Neutrophil (primary cell): ENCODE measurements around the gene PDE8A.

Experiments used
- H3K27ac ChIP-seq: fragments of 200-600 bp; sonication (generic); 2 replicates; pipeline ENCODE4 v1.5.1; 2016; ENCODE audit warnings: mild to moderate bottlenecking, moderate library complexity
- H3K27me3 ChIP-seq: fragments of 200-600 bp; sonication (generic); 2 replicates; pipeline ENCODE4 v1.6.0; 2016; ENCODE audit warnings: mild to moderate bottlenecking
- H3K36me3 ChIP-seq: fragments of 200-600 bp; sonication (generic); 2 replicates; pipeline ENCODE4 v1.5.1; 2017
- H3K4me1 ChIP-seq, 2 experiments: fragments of 200-600 bp in 1 of 2; sonication (generic) in 1 of 2; 1 replicate in 1 of 2; 2 replicates in 1 of 2; pipeline versions ENCODE4 v1.5.1 to v1.6.1; 2013 to 2016; ENCODE audit warnings: low read depth in 1 of 2, low read length in 1 of 2, mild to moderate bottlenecking in 1 of 2, moderate library complexity in 1 of 2; ENCODE audit not compliant: control insufficient read depth in 1 of 2, insufficient read depth in 1 of 2
- H3K4me3 ChIP-seq, 2 experiments: fragments of 200-600 bp in 1 of 2; sonication (generic) in 1 of 2; 1 replicate in 1 of 2; 2 replicates in 1 of 2; pipeline ENCODE4 v1.5.1; 2013 to 2016; ENCODE audit warnings: low read depth in 1 of 2, low read length in 1 of 2, mild to moderate bottlenecking in 1 of 2, moderate library complexity in 1 of 2
- H3K9me3 ChIP-seq: fragments of 200-600 bp; sonication (generic); 2 replicates; pipeline ENCODE4 v1.5.1; 2016
- CTCF ChIP-seq: fragments of 200-600 bp; sonication (generic); IDR thresholded peaks from 2 replicates; pipeline ENCODE4 v1.5.1; 2016; ENCODE audit warnings: antibody characterized with exemption

PDE8A gene

GRCh38 chr15:85099195-85099803 is 117.6 kb downstream of the PDE8A start:
- TF ChIP-seq CTCF: no peak
- no peaks in the 10 kb centered on the region for H3K9me3 ChIP-seq
- no peak overlapping the region for H3K4me3 ChIP-seq
- H3K4me1 ChIP-seq: peaks cover 10 to 21% of the 10 kb centered on the region in 2 experiments
- H3K27me3 ChIP-seq: no peaks in the 10 kb centered on the region
- peaks cover 4% of the 10 kb centered on the region for H3K36me3 ChIP-seq
- H3K27ac ChIP-seq: no peak overlapping the region

DNA sequence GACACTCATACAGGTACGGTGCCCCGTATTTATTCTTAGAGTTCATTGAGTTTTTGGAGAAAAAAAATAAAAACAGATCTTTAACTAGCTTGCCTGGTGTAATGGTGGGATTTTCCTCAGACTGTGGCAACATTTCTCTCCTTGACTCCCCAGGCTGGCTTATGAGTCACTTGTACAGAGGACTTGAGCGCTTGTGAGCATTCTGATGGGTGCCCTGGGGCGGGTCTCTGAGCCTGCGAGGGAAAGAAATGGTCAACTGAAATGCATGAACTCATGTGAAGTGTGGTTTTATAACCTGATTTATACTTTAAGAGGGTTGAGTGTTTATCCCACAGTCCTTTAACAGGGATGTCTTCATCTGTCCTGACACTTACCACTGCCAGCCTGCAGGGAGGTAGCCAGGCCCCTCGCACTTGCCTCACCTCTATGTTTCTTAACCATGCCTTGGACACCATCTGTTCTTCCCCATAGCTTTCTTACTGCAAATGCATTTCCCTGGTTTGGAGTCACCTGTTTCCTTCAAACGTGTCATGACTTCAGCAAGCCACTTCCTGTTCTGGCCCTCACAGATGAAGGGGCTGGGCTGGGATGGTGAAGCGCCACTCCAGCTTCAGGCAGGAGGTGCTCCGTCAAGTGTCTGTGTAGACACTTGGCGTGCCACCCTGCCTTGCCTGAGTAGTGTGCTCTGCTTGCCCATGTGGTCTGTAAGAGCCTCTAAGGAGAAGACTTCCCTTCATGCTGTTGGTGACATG is 118.7 kb downstream of the PDE8A start:
- no peak for TF ChIP-seq CTCF
- Histone ChIP-seq H3K36me3 (peaks cover 4% of the 10 kb centered on the region), H3K9me3 (no peaks in the 10 kb centered on the region), H3K4me1 (peaks cover 10 to 21% of the 10 kb centered on the region in 2 experiments), H3K27me3 (no peaks in the 10 kb centered on the region), H3K27ac (peak overlapping the region; percentile 26), H3K4me3 (no peak overlapping the region)

DNA sequence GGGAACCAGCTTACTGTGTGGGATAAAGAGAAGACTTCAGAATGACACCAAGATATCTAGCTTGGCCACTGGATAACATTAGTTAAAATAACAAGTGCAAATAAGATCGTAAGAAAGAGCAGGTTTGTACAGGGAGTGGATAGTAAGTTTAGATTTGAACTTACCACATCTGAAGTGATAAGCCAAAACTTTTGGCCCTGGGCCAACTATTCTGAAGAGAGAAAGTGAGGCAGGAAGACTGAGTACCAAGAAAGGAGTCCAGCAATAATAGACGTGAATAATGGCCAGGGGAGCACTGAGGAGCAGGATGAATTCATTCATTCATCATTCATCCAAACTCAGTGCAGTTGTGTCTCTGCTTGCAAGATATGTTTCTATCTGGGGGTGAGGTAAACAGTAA is 122.9 kb downstream of the PDE8A start:
- no peaks in the 10 kb centered on the region for H3K36me3 ChIP-seq
- no peaks in the 10 kb centered on the region for H3K27me3 ChIP-seq
- H3K4me1 ChIP-seq: peaks cover 10 to 13% of the 10 kb centered on the region in 2 experiments
- H3K4me3 ChIP-seq: no peak overlapping the region
- H3K27ac ChIP-seq: no peak overlapping the region
- TF ChIP-seq CTCF: no peak
- H3K9me3 ChIP-seq: no peaks in the 10 kb centered on the region

DNA sequence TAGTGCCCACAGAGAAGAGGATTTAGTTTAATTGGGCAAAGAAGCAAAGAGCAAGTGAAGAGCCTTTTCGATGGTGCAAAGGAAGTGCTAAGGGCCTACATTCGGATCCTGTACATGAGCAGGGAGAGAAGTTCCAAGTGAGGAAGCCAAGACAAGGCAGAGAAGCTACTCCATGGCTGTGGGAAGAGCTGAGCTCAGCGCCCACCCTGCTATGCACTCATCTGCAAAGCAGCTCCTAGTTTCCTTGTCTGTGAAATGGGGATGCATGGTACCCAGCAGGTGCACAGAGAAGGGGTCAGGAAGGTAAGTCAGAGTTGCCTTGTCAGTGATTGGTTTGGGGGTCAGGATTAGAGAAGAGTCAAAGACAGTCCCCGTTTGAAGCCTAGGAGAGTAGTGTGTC is 126.5 kb downstream of the PDE8A start:
- Histone ChIP-seq H3K36me3 (no peaks in the 10 kb centered on the region), H3K9me3 (no peaks in the 10 kb centered on the region), H3K4me1 (no peaks in the 10 kb centered on the region), H3K27me3 (no peaks in the 10 kb centered on the region), H3K4me3 (no peak overlapping the region), H3K27ac (no peak overlapping the region)
- no peak for TF ChIP-seq CTCF

DNA sequence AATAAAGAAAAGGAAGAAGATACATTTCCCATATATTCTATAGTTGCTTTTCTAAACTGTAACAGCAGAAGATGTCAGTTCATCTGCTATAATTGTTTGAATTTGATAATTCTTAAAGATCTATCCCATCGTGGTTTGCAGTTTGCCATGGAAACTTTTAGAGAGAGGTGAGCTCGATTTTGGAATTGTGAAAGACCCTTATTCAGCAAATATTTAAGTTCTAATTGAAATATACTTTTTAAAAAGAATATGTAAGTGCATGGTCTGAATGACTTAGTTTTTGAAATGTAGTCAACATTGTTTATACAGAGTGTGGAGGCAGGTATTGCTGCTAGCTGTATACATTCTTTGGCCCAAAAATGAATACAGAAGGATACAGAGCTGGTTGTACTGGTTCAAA is 127.7 kb downstream of the PDE8A start:
- no peaks in the 10 kb centered on the region for H3K27me3 ChIP-seq
- no peak for TF ChIP-seq CTCF
- H3K4me1 ChIP-seq: no peaks in the 10 kb centered on the region
- H3K27ac ChIP-seq: no peak overlapping the region
- H3K9me3 ChIP-seq: no peaks in the 10 kb centered on the region
- H3K36me3 ChIP-seq: peaks cover 9% of the 10 kb centered on the region
- no peak overlapping the region for H3K4me3 ChIP-seq
